ENCODE measurements around the gene MGST3.
A peak's percentile ranks its signal among the peaks of the same experiment; 100 is the strongest.
"Not testable (repeated sequence)": the region's sequence is repeated elsewhere in the genome, so short reads cannot be mapped to it uniquely, and the experiment has no call there.

MGST3 gene

GRCh38 chr1:165630629-165631341 is at the start of gene MGST3:
Gene MGST3, plus strand, starts transcription at chr1:165631234. Its CDS starts 18,614 bp downstream, at chr1:165649848.
- no peak for TF ChIP-seq JUND (IDR thresholded peaks at IDR 0.05; ENCODE audit: low read depth)
- peak; percentile 95 to 99 for DNase-seq (ENCODE audit: low read depth in 1 of 2, low spot score in 1 of 2)
- in situ Hi-C loops (cut with HindIII; ENCODE audit: low pct_unique_long_range_greater_than_20kb, low sequenced_read_pairs), result no loop called here

- no peak for TF ChIP-seq JUND (IDR thresholded peaks at IDR 0.05; ENCODE audit: low read depth)
- no peak for DNase-seq (ENCODE audit: low read depth in 1 of 2, low spot score in 1 of 2)
- in situ Hi-C loops (cut with HindIII; ENCODE audit: low pct_unique_long_range_greater_than_20kb, low sequenced_read_pairs), result loop anchor here (25.0 kb wide), 1 partner anchor 195 kb away; no protein-coding TSS in a partner anchor
Measured at GRCh38 chr1:165581926-165582325, 49.1 kb upstream of the MGST3 start.

DNA sequence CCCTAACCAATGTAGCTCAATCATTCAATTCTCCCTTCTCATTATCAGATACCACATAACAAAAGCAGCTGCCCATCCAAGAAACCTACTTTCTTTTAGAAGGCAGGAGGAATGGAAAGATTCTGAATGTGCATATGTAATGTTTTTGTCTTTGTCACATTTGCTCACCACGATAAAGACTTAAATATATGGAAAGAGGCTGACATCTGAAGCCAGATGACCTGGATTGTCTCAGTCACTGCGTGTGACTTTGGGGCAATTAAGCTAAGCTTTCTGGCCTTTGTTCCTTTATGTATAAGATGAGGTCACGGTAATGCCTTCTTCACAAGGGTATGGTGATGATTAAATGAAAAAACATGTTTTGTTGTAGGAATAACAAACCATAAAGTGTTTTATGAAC is 44.6 kb upstream of the MGST3 start:
- no peak for DNase-seq (ENCODE audit: low read depth in 1 of 2, low spot score in 1 of 2)
- TF ChIP-seq JUND (IDR thresholded peaks at IDR 0.05; ENCODE audit: low read depth), result no peak
- in situ Hi-C loops (cut with HindIII; ENCODE audit: low pct_unique_long_range_greater_than_20kb, low sequenced_read_pairs), result loop anchor here (25.0 kb wide), 1 partner anchor 199 kb away; no protein-coding TSS in a partner anchor

DNA sequence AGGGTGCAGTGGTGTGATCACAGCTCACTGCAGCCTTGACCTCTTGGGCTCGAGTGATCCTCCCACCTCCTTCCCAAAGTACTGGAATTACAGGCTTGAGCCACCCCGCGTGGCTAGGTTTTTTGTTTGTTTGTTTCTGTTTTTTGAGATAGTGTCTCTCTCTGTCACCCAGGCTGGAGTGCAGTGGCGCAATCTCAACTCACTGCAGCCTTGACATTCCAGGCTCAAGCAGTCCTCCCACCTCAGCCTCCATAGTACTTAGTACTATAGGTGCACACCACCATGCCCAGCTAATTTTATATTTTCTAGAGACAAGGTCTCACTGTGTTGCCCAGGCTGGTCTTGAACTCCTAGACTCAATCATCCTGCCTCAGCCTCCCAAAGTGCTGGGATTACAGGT is 39.6 kb upstream of the MGST3 start:
- in situ Hi-C loops (cut with HindIII; ENCODE audit: low pct_unique_long_range_greater_than_20kb, low sequenced_read_pairs), result loop anchor here (25.0 kb wide), 1 partner anchor 204 kb away; no protein-coding TSS in a partner anchor
- peak in 1 of 2 experiments; percentile 32 for DNase-seq (ENCODE audit: low read depth in 1 of 2, low spot score in 1 of 2)

DNA sequence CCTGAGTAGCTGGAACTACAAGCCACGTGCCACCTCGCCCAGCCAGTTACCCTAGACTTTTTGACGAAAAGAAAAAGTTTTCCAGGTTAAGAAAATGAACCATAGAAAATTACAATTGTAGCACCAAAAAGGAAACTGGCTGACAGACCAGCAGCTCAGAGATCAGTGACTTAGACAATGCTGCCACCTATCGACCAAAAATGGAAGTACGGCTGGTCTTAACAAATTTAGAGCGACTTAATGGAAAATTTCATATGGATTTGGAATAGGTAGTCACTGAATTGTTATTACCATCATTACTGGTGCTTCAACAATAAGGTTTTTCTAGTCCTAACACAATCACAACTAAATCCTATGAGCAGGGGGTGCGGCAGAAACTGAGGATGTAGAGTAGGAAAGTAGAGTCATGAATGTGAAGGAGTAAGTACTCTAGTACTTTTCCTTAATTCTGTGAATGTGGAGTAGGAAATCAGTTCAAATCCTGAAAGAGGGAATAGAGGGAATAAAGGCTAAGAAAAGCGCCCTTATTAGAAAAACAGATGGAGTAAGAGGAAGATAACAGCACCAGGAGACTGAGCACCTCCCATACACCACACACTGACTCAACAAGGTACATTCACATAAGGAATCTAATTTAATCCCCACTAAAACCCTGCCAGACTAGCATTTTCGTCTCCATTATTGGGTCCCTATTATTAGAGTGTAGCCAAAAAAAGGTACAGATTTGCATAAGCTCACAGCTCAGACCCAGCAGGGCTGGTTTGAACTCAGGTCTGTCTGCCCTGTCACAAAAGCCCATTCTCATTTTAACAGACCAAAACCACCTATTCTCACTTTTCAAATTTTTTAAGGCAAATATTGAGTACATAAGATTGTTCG is 37.9 kb upstream of the MGST3 start:
- in situ Hi-C loops (cut with HindIII; ENCODE audit: low pct_unique_long_range_greater_than_20kb, low sequenced_read_pairs), result loop anchor here (25.0 kb wide), 1 partner anchor 206 kb away; no protein-coding TSS in a partner anchor
- DNase-seq (ENCODE audit: low read depth in 1 of 2, low spot score in 1 of 2), result peak; percentile 53 to 84

GRCh38 chr1:165595246-165595938 is 35.6 kb upstream of the MGST3 start:
- no peak for DNase-seq (ENCODE audit: low read depth in 1 of 2, low spot score in 1 of 2)
- TF ChIP-seq JUND (IDR thresholded peaks at IDR 0.05; ENCODE audit: low read depth), result no peak
- in situ Hi-C loops (cut with HindIII; ENCODE audit: low pct_unique_long_range_greater_than_20kb, low sequenced_read_pairs), result loop anchor here (25.0 kb wide), 1 partner anchor 208 kb away; no protein-coding TSS in a partner anchor

More for the DNA sequence above, 37.9 kb upstream of the MGST3 start:
- TF ChIP-seq JUND (IDR thresholded peaks at IDR 0.05; ENCODE audit: low read depth), result no peak

DNA sequence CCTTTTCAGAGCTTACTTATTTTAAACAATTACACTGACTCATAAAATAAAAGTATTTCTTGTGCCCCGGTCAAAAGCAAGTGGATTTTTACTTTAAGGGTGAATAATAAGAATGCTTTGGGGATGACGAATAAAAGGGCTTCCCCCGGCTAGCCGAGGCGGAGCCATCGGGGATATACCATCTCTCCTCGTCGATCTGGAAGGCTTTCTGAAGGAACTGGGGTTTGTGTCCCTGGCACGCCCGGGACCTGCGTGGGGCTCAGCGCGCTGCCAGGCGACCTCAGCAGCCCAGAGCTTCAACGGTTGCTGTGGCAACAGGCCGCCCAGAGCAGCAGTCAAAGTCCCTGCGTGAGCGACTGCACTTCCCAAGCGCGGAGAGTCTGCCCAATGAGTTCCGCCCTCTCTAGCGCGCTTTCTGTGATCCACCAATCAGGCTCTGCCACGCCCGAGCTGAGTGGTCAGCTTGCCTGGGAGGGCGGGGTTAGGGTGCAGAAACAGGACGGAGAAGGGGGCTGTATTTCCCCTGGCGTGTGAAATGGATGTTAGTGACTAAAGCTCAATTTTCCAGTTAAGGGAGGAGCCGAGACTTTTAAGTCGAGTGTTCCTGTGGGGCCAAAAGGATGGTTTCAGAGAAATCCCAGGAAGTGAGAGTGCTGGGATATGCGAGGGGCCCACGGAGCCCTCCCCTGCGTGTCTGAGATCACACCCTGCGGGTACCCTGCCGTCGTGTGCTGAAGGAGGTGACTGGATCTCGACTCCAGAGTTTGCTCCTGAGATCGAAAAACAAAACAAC is 33.0 kb upstream of the MGST3 start:
- in situ Hi-C loops (cut with HindIII; ENCODE audit: low pct_unique_long_range_greater_than_20kb, low sequenced_read_pairs), result loop anchor here (25.0 kb wide), 1 partner anchor 211 kb away; no protein-coding TSS in a partner anchor
- TF ChIP-seq JUND (IDR thresholded peaks at IDR 0.05; ENCODE audit: low read depth), result no peak
- DNase-seq (ENCODE audit: low read depth in 1 of 2, low spot score in 1 of 2), result peak; percentile 89 to 97

GRCh38 chr1:165598676-165599059 is 32.4 kb upstream of the MGST3 start:
- no peak for DNase-seq (ENCODE audit: low read depth in 1 of 2, low spot score in 1 of 2)
- no peak for TF ChIP-seq JUND (IDR thresholded peaks at IDR 0.05; ENCODE audit: low read depth)
- in situ Hi-C loops (cut with HindIII; ENCODE audit: low pct_unique_long_range_greater_than_20kb, low sequenced_read_pairs), result loop anchor here (25.0 kb wide), 1 partner anchor 211 kb away; no protein-coding TSS in a partner anchor

DNA sequence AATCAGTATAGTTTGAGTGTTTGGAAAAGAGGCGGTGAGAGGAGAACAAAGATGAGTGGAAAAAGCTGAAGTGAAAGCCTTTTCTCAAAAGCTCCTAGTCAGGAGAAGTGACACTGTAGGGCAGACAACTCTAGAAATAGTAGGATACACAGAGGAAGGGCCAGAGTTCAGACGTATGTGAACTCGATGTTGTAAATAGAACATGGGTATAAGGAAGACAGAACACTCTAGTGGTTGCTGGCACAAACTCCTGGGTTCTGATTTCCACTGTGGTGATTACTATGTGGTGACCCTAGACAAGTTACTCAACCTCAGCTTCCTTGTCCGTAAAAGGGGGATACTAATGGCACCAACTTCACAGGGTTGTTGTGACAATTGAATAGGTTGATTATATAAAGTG is 30.2 kb upstream of the MGST3 start:
- in situ Hi-C loops (cut with HindIII; ENCODE audit: low pct_unique_long_range_greater_than_20kb, low sequenced_read_pairs), result no loop called here
- TF ChIP-seq JUND (IDR thresholded peaks at IDR 0.05; ENCODE audit: low read depth), result no peak
- no peak for DNase-seq (ENCODE audit: low read depth in 1 of 2, low spot score in 1 of 2)

DNA sequence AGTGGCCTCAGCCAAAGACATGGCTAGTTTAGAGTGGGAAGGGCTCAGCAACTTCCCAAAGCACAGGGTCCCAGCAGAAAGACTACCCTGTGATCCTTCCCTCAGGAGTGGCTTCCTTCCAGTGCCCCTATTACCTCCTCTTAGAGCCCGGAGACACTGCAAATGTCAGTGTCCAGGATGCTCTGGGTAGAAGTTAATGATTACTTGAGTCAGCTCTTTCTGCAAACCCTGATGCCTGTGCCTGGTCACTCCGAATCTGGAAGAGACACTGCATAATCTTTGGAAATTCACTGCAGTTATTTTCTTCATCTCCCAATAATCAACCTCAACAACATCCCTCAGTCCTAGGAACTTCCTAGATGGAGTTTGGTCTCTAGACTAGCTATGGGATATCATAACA is 27.2 kb upstream of the MGST3 start:
- in situ Hi-C loops (cut with HindIII; ENCODE audit: low pct_unique_long_range_greater_than_20kb, low sequenced_read_pairs), result no loop called here
- no peak for TF ChIP-seq JUND (IDR thresholded peaks at IDR 0.05; ENCODE audit: low read depth)
- DNase-seq (ENCODE audit: low read depth in 1 of 2, low spot score in 1 of 2), result no peak

DNA sequence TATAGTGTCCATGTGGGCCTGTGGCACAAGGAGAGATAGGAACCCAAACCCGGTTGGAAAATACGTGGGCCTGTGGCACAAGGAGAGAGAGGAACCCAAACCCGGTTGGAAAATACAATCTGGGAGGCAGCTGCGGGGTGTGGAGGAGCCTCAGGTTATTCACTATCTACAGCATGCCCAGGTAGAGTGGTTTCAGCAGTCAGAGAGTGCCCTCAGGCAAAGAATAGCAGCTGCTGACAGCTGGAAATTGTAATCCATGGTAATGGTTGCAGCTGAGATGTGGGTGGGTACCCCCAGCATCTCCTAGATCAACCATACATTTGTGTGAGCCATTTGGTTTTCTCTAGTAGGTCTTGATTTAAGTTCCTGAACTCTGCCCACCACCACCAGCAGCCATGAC is 25.8 kb upstream of the MGST3 start:
- TF ChIP-seq JUND (IDR thresholded peaks at IDR 0.05; ENCODE audit: low read depth), result no peak
- DNase-seq (ENCODE audit: low read depth in 1 of 2, low spot score in 1 of 2), result no peak
- in situ Hi-C loops (cut with HindIII; ENCODE audit: low pct_unique_long_range_greater_than_20kb, low sequenced_read_pairs), result no loop called here

- DNase-seq (ENCODE audit: low read depth in 1 of 2, low spot score in 1 of 2); in situ Hi-C loops (cut with HindIII; ENCODE audit: low pct_unique_long_range_greater_than_20kb, low sequenced_read_pairs): not testable (repeated sequence)
Measured at GRCh38 chr1:165606676-165607075, 24.4 kb upstream of the MGST3 start.

All from T47D (cell line).